ENCODE measurements around the gene AGR2. TPM values are rescaled to one million over a fixed set of nuclear protein-coding genes. Genes with fewer than 3 reads are reported as not detected.

Gene AGR2
- total RNA-seq, 4 donors from 2014 or later, result not detected

DNA sequence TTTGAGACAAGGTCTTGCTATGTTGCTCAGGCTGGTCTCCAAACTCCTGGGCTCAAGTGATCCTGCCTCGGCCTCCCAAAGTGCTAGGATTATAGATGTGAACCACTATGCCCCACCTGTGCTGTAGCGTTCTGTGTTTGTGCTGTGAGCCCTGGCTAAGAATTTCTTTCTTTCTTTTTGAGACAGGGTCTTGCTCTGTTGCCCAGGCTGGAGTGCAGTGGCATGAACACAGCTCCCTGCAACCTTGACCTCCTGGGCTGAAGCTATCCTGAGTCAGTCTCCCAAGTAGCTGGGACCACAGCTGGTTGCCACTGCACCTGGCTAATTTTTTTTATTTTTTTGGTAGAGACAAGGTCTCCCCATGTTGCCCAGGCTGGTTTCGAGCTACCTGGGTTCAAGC lies 39.9 kb downstream of the AGR2 start:
- TF ChIP-seq CTCF (IDR thresholded peaks at IDR 0.05; ENCODE audit: low read depth), result no peak

DNA sequence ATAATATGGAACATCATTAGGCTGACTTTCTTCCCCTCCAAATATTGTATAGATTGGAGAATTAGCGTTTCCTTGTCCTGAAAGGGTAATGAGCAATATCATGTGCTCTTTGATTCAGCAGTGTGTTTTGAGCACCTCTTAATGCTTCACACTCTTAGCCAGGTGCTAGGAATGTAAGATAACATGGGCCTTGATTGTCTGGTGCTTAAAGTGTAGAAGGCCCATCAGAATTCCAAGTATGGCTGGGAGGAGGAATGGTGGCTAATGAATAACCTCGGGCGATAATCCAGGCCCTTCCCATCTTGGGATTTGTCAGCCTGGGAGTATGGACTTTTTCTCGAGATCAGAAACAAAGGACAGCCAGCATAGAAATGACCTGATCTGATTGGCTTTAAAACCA lies 42.6 kb downstream of the AGR2 start:
- TF ChIP-seq CTCF (IDR thresholded peaks at IDR 0.05; ENCODE audit: low read depth), result no peak

- TF ChIP-seq CTCF (IDR thresholded peaks at IDR 0.05; ENCODE audit: low read depth), result no peak
Observed at GRCh38 chr7:16759840-16760239, 45.0 kb downstream of the AGR2 start.

GRCh38 chr7:16758631-16759611 lies 45.9 kb downstream of the AGR2 start:
- no peak for TF ChIP-seq CTCF (IDR thresholded peaks at IDR 0.05; ENCODE audit: low read depth)

DNA sequence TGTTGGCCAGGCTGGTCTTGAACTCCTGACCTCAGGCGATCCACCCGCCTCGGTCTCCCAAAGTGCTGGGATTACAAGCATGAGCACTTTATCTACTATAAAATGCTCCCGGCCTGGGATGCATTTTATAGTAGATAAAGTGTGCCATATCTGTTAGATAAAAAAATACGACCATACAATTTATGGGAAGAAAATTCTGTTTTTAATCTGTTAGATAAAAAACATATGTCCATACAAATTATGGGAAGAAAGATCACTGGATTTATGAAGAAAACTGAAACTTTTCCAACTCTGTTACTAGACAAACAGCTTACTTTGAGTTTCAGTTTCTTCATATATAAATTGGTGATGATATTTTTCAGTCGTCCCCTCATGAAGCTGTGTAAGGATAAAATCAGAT lies 46.8 kb downstream of the AGR2 start:
- TF ChIP-seq CTCF (IDR thresholded peaks at IDR 0.05; ENCODE audit: low read depth), result no peak

- TF ChIP-seq CTCF (IDR thresholded peaks at IDR 0.05; ENCODE audit: low read depth), result no peak
Observed at GRCh38 chr7:16755397-16755796, 49.4 kb downstream of the AGR2 start.

DNA sequence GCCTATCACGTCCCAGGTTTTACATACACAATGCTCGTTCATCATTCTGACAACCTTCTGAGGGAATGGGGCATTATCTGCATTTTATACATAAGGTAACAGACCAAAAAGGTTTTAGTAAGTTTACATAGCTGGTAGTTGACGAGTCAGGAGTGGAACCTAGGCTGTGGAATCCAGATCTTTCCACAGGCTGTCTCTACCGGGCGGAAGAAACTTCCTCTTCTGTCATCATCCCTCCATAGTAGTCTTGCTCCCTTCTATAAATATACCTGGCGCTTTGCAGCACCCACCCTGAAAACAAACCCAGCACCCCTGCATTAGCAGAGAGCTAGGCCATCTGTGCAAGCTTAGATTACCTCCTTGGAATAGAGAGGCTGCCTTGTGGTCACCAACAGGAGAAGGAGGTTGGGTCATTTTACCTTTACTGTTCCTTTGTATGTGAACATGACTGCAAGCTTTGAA lies 49.9 kb downstream of the AGR2 start:
- TF ChIP-seq CTCF (IDR thresholded peaks at IDR 0.05; ENCODE audit: low read depth), result no peak

Measured in subcutaneous adipose tissue (tissue), 4 donors.